GM21786 (cell line): Measurements from ENCODE around the gene PDZD2.

Experiments
- ATAC-seq: cut with Tn5 transposase; IDR thresholded peaks from one replicate; pipeline ENCODE4 v1.9.1; 2021; ENCODE audit not compliant: unreplicated experiment

The PDZD2 gene

GRCh38 chr5:32126691-32127090, 487.8 kb downstream of the PDZD2 start:
- ATAC-seq: no peak

GRCh38 chr5:32127711-32128110, 488.8 kb downstream of the PDZD2 start:
- no peak for ATAC-seq

- no peak for ATAC-seq
Observed at GRCh38 chr5:32129074-32129598, 490.2 kb downstream of the PDZD2 start.

- ATAC-seq: no peak
Observed at GRCh38 chr5:32130865-32131264, 491.9 kb downstream of the PDZD2 start.

- no peak for ATAC-seq
Observed at GRCh38 chr5:32131604-32132003, 492.7 kb downstream of the PDZD2 start.

GRCh38 chr5:32132757-32133156, 493.8 kb downstream of the PDZD2 start:
- ATAC-seq: no peak

GRCh38 chr5:32135086-32135485, 496.2 kb downstream of the PDZD2 start:
- ATAC-seq: no peak

GRCh38 chr5:32136342-32136741, 497.4 kb downstream of the PDZD2 start:
- ATAC-seq: no peak

- ATAC-seq: no peak
Observed at GRCh38 chr5:32138839-32139493, 500.0 kb downstream of the PDZD2 start.

- no peak for ATAC-seq
Observed at GRCh38 chr5:32143617-32144377, 504.9 kb downstream of the PDZD2 start.

GRCh38 chr5:32144378-32145207, 505.7 kb downstream of the PDZD2 start:
- no peak for ATAC-seq

GRCh38 chr5:32145378-32145777, 506.4 kb downstream of the PDZD2 start:
- no peak for ATAC-seq

- no peak for ATAC-seq
Observed at GRCh38 chr5:32147236-32147635, 508.3 kb downstream of the PDZD2 start.

- ATAC-seq: no peak
Observed at GRCh38 chr5:32147959-32148358, 509.0 kb downstream of the PDZD2 start.

GRCh38 chr5:32150366-32150765, 511.4 kb downstream of the PDZD2 start:
- ATAC-seq: no peak

GRCh38 chr5:32151198-32151597, 512.3 kb downstream of the PDZD2 start:
- ATAC-seq: no peak

GRCh38 chr5:32153723-32154122, 514.8 kb downstream of the PDZD2 start:
- no peak for ATAC-seq

GRCh38 chr5:32155211-32155610, 516.3 kb downstream of the PDZD2 start:
- ATAC-seq: no peak

- ATAC-seq: no peak
Observed at GRCh38 chr5:32156635-32157034, 517.7 kb downstream of the PDZD2 start.

GRCh38 chr5:32157078-32157477, 518.1 kb downstream of the PDZD2 start:
- ATAC-seq: no peak

- no peak for ATAC-seq
Observed at GRCh38 chr5:32158679-32158975, 519.7 kb downstream of the PDZD2 start.
